ENCODE results near the gene TMEM207.
"Not testable (repeated sequence)": the region's sequence is repeated elsewhere in the genome, so short reads cannot be mapped to it uniquely, and the experiment has no call there.

DNA sequence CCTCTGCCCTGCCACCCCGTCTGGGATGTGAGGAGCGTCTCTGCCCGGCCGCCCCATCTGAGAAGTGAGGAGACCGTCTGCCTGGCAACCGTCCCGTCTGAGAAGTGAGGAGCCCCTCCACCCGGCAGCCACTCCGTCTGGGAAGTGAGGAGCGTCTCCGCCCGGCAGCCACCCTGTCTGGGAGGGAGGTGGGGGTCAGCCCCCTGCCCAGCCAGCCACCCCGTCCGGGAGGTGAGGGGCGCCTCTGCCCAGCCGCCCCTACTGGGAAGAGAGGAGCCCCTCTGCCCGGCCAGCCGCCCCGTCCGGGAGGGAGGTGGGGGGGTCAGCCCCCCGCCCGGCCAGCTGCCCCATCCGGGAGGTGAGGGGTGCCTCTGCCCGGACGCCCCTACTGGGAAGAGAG, 23.6 kb upstream of the TMEM207 start:
- TF ChIP-seq, protein P1, sequence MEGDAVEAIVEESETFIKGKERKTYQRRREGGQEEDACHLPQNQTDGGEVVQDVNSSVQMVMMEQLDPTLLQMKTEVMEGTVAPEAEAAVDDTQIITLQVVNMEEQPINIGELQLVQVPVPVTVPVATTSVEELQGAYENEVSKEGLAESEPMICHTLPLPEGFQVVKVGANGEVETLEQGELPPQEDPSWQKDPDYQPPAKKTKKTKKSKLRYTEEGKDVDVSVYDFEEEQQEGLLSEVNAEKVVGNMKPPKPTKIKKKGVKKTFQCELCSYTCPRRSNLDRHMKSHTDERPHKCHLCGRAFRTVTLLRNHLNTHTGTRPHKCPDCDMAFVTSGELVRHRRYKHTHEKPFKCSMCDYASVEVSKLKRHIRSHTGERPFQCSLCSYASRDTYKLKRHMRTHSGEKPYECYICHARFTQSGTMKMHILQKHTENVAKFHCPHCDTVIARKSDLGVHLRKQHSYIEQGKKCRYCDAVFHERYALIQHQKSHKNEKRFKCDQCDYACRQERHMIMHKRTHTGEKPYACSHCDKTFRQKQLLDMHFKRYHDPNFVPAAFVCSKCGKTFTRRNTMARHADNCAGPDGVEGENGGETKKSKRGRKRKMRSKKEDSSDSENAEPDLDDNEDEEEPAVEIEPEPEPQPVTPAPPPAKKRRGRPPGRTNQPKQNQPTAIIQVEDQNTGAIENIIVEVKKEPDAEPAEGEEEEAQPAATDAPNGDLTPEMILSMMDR (IDR thresholded peaks at IDR 0.05; ENCODE audit: control extremely low read depth in 1 of 3, insufficient read depth in 1 of 3, low read depth in 1 of 3, low read length in 3 of 3) = not testable (repeated sequence)
- TF ChIP-seq KDM5A (IDR thresholded peaks at IDR 0.05; ENCODE audit: low read length); EP300 (IDR thresholded peaks at IDR 0.05; ENCODE audit: borderline replicate concordance in 1 of 2, low read depth in 2 of 2, low read length in 2 of 2); POLR2A (IDR thresholded peaks at IDR 0.05; ENCODE audit: control extremely low read depth in 1 of 2, low read depth in 2 of 2, low read length in 2 of 2); RAD21 (IDR thresholded peaks at IDR 0.05 in 1 of 2, conservative IDR thresholded peaks at IDR 0.05 in 1 of 2; ENCODE audit: low read depth in 2 of 2, low read length in 2 of 2); EZH2 (IDR thresholded peaks at IDR 0.05; ENCODE audit: low read depth, low read length, severe bottlenecking); CBX5 (IDR thresholded peaks at IDR 0.05; ENCODE audit: low read depth, low read length); JUN (IDR thresholded peaks at IDR 0.05; ENCODE audit: low read depth, low read length); BACH1 (IDR thresholded peaks at IDR 0.05; ENCODE audit: low read length); TAF1 (IDR thresholded peaks at IDR 0.05; ENCODE audit: low read depth, low read length); GABPA (IDR thresholded peaks at IDR 0.05; ENCODE audit: borderline replicate concordance, insufficient read depth, low read length); BRCA1 (IDR thresholded peaks at IDR 0.05; ENCODE audit: low read depth, low read length): not testable (repeated sequence)
- TF ChIP-seq, protein P2, sequence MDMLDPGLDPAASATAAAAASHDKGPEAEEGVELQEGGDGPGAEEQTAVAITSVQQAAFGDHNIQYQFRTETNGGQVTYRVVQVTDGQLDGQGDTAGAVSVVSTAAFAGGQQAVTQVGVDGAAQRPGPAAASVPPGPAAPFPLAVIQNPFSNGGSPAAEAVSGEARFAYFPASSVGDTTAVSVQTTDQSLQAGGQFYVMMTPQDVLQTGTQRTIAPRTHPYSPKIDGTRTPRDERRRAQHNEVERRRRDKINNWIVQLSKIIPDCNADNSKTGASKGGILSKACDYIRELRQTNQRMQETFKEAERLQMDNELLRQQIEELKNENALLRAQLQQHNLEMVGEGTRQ (IDR thresholded peaks at IDR 0.05; ENCODE audit: low read length) = not testable (repeated sequence)
- TF ChIP-seq, protein P3, sequence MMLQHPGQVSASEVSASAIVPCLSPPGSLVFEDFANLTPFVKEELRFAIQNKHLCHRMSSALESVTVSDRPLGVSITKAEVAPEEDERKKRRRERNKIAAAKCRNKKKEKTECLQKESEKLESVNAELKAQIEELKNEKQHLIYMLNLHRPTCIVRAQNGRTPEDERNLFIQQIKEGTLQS (IDR thresholded peaks at IDR 0.05; ENCODE audit: insufficient read depth, low read depth, low read length) = not testable (repeated sequence)

Data from H1 (cell line).